Loucy (cell line): ENCODE data around the gene CEP128.
A peak's percentile ranks its signal among the peaks of the same experiment; 100 is the strongest.

Source experiments
- H2AFZ ChIP-seq: fragments of 200-600 bp; sonication (generic); 2 replicates; pipeline ENCODE4 v1.6.0; 2016; ENCODE audit warnings: antibody characterized with exemption, mild to moderate bottlenecking, low read length, moderate library complexity
- H3F3A ChIP-seq: fragments of 200-600 bp; 2 replicates; pipeline ENCODE4 v1.6.0; 2016; ENCODE audit warnings: antibody characterized with exemption, low read depth, mild to moderate bottlenecking
- H3K27me3 ChIP-seq: fragments of 200-600 bp; sonication (generic); 2 replicates; pipeline ENCODE4 v1.6.1; 2014; ENCODE audit warnings: low read length, mild to moderate bottlenecking; ENCODE audit not compliant: insufficient read depth, poor library complexity, severe bottlenecking
- H3K36me3 ChIP-seq: fragments of 200-600 bp; sonication (generic); 2 replicates; pipeline ENCODE4 v1.6.1; 2016; ENCODE audit warnings: low read length; ENCODE audit not compliant: insufficient read depth
- H3K4me1 ChIP-seq: fragments of 200-600 bp; sonication (generic); 2 replicates; pipeline ENCODE4 v1.5.1; 2014; ENCODE audit warnings: low read length, mild to moderate bottlenecking; ENCODE audit not compliant: insufficient read depth, poor library complexity, severe bottlenecking
- H3K4me2 ChIP-seq: fragments of 200-600 bp; sonication (generic); 2 replicates; pipeline ENCODE4 v1.6.0; 2014; ENCODE audit warnings: antibody characterized with exemption, low read length, low read depth, mild to moderate bottlenecking; ENCODE audit not compliant: poor library complexity, severe bottlenecking
- H3K4me3 ChIP-seq: fragments of 200-600 bp; sonication (generic); 2 replicates; pipeline ENCODE4 v1.5.1; 2014; ENCODE audit warnings: low read length, mild to moderate bottlenecking, mixed read lengths; ENCODE audit not compliant: poor library complexity, severe bottlenecking
- H3K79me2 ChIP-seq: fragments of 200-600 bp; sonication (generic); 2 replicates; pipeline ENCODE4 v1.6.1; 2014; ENCODE audit warnings: low read length; ENCODE audit not compliant: insufficient read depth
- H3K9ac ChIP-seq: fragments of 200-600 bp; sonication (generic); 2 replicates; pipeline ENCODE4 v1.6.0; 2014; ENCODE audit warnings: mild to moderate bottlenecking, low read depth, low read length, moderate library complexity; ENCODE audit not compliant: poor library complexity, severe bottlenecking
- H3K9me2 ChIP-seq: fragments of 200-600 bp; sonication (generic); replicated peaks from 2 replicates; pipeline ENCODE4 v1.6.1; 2016; ENCODE audit warnings: low read depth, low read length, mixed read lengths
- H3K9me3 ChIP-seq: fragments of 200-600 bp; sonication (generic); 2 replicates; pipeline ENCODE4 v1.6.1; 2014; ENCODE audit warnings: mild to moderate bottlenecking, antibody characterized with exemption, low read length, low read depth; ENCODE audit not compliant: insufficient read depth
- H4K20me1 ChIP-seq: fragments of 200-600 bp; sonication (generic); 2 replicates; pipeline ENCODE4 v1.6.0; 2014; ENCODE audit warnings: antibody characterized with exemption, low read length, mild to moderate bottlenecking; ENCODE audit not compliant: insufficient read depth, poor library complexity, severe bottlenecking
- EZH2phosphoT487 ChIP-seq: fragments of 200-600 bp; IDR thresholded peaks from 2 replicates; pipeline ENCODE4 v1.6.1; 2018; ENCODE audit warnings: antibody characterized with exemption, mild to moderate bottlenecking, moderate library complexity, borderline replicate concordance
- TF ChIP-seq, protein P1 (sequence below): fragments of 200-600 bp; sonication (generic); conservative IDR thresholded peaks from 2 replicates; pipeline ENCODE4 v1.5.1; 2014; ENCODE audit warnings: mild to moderate bottlenecking, antibody characterized with exemption, low read length

CEP128 gene

DNA sequence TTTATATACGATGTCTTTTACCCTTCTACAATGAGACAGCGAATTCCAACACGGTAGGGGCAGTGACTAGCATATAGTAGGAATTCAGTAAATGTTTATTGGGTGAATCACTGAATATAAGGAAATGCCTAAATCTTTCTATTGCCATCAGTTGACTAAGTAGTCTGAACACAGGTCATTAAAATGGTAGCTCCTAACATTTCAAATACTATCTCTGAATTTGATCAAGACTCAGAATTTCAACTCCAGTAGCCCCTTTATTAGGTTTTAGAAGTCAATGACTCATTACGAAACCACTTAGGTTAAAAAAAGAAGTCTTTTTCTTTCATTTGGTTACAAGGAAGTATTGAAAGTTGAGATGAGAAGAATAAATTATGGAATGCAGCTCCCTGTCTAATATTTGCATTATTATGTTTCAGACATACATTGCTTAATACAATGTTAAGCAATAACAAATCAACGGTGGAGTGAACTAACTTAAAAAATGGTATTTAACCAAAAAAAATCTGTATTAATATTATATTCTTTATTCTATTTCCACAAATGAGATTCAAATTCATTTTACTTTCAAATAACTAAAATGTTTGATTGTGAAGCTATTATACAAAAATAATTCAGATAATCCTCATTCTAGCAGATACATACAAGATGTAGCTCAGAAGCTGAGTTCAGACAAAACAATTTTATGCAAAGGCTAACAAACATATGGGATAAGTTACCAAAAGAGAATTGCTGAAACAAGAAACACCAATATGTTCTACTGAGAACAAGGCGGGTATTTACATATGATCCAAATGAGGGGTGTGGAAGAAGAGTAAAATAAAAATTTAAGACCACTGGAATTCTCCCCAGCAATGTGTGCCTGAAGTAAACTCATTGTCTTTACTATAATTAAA, 302.7 kb downstream of the CEP128 start:
- Histone ChIP-seq H4K20me1 (no peaks in the 10 kb centered on the region), H3K27me3 (no peaks in the 10 kb centered on the region), H2AFZ (no peak overlapping the region), H3K9me2 (no peaks in the 10 kb centered on the region), H3F3A (no peaks in the 10 kb centered on the region), H3K4me2 (no peak overlapping the region), H3K9ac (no peak overlapping the region), H3K79me2 (no peaks in the 10 kb centered on the region), H3K4me3 (no peak overlapping the region), H3K36me3 (no peaks in the 10 kb centered on the region; the same call in 1 of the 2 replicates), H3K9me3 (no peaks in the 10 kb centered on the region), H3K4me1 (peaks cover 4% of the 10 kb centered on the region)
- TF ChIP-seq, protein P1, sequence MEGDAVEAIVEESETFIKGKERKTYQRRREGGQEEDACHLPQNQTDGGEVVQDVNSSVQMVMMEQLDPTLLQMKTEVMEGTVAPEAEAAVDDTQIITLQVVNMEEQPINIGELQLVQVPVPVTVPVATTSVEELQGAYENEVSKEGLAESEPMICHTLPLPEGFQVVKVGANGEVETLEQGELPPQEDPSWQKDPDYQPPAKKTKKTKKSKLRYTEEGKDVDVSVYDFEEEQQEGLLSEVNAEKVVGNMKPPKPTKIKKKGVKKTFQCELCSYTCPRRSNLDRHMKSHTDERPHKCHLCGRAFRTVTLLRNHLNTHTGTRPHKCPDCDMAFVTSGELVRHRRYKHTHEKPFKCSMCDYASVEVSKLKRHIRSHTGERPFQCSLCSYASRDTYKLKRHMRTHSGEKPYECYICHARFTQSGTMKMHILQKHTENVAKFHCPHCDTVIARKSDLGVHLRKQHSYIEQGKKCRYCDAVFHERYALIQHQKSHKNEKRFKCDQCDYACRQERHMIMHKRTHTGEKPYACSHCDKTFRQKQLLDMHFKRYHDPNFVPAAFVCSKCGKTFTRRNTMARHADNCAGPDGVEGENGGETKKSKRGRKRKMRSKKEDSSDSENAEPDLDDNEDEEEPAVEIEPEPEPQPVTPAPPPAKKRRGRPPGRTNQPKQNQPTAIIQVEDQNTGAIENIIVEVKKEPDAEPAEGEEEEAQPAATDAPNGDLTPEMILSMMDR = no peak

GRCh38 chr14:80637756-80638619, 303.6 kb downstream of the CEP128 start:
- Histone ChIP-seq H3K27me3 (no peaks in the 10 kb centered on the region), H3K9ac (no peak overlapping the region), H3K79me2 (no peaks in the 10 kb centered on the region), H4K20me1 (no peaks in the 10 kb centered on the region), H3F3A (no peaks in the 10 kb centered on the region), H3K36me3 (no peaks in the 10 kb centered on the region), H3K9me3 (no peaks in the 10 kb centered on the region), H3K4me3 (no peak overlapping the region), H3K4me1 (peaks cover 4% of the 10 kb centered on the region), H2AFZ (no peak overlapping the region), H3K4me2 (no peak overlapping the region), H3K9me2 (no peaks in the 10 kb centered on the region)
- TF ChIP-seq, protein P1 = no peak
- no peak for TF ChIP-seq EZH2phosphoT487

GRCh38 chr14:80636071-80636470, 305.5 kb downstream of the CEP128 start:
- H3K4me1 ChIP-seq = peaks cover 4% of the 10 kb centered on the region
- no peak overlapping the region for H2AFZ ChIP-seq
- no peaks in the 10 kb centered on the region for H3K36me3 ChIP-seq

More at GRCh38 chr14:80636071-80636470, 305.5 kb downstream of the CEP128 start:
- Histone ChIP-seq H3K4me3 (no peak overlapping the region), H3F3A (no peaks in the 10 kb centered on the region), H3K9ac (no peak overlapping the region), H3K79me2 (no peaks in the 10 kb centered on the region), H3K4me2 (no peak overlapping the region), H3K27me3 (no peaks in the 10 kb centered on the region), H3K9me2 (no peaks in the 10 kb centered on the region), H3K9me3 (no peaks in the 10 kb centered on the region), H4K20me1 (no peaks in the 10 kb centered on the region)
- TF ChIP-seq, protein P1 = peak; percentile 56
- TF ChIP-seq EZH2phosphoT487 = no peak
